ENCODE data around the gene CCDC9B. TPM values are rescaled to one million over a fixed set of nuclear protein-coding genes. Genes with fewer than 3 reads are reported as not detected.

CCDC9B gene
- total and polyA plus RNA-seq, 8 donors: 0.58 to 39.3 (median 11.3) TPM

DNA sequence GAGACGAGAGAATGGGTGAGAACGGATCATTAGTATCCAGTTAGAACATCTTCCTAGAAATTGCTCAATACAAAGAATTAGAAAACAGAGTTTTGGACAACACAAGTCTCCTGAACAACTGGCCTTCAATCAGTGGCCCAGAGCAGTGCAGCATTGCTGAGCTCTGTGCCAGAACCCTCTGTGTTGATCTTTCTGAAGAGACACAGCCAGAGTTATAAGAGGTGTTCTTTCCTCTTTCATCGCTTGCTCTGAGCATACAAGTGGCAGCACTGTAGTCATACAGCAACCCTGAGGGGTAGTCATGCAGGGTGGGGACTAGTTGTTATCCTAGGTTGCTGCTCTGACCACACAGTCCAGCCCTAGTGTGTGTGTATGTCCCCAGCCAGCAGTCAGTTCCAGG, 45.7 kb upstream of the CCDC9B start:
- Histone ChIP-seq H3K36me3 (peaks cover 8 to 56% (median 43%) of the 10 kb centered on the region in 4 donors), H3K9me3 (no peaks in the 10 kb centered on the region), H3K27me3 (no peaks in the 10 kb centered on the region), H3K4me1 (peaks cover 14 to 37% (median 30%) of the 10 kb centered on the region in 4 donors), H3K4me3 (no peak overlapping the region), H3K27ac (no peak overlapping the region)
- intact Hi-C loops (cut with DNase I; ENCODE audit: low total_unique reads): no loop called here
- no peak for DNase-seq
- whole genome bisulfite sequencing, 5 donors: 95 to 99% (median 97%) methylated on average over 3 of the region's 3 CpGs
- TF ChIP-seq EP300 (IDR thresholded peaks at IDR 0.05) (no peak), POLR2AphosphoS5 (IDR thresholded peaks at IDR 0.05) (no peak), POLR2A (IDR thresholded peaks at IDR 0.05) (no peak), CTCF (IDR thresholded peaks at IDR 0.05) (no peak)

- peak; percentile 94 to 97 for DNase-seq
- Histone ChIP-seq H3K9me3 (no peaks in the 10 kb centered on the region), H3K4me3 (peak within 1 kb of the TSS; percentile 82 to 95 (median 88)), H3K27ac (peak within 1 kb of the TSS; percentile 11 to 78 (median 75)), H3K4me1 (peaks cover 20 to 41% (median 32%) of the 10 kb centered on the region in 4 donors), H3K36me3 (peaks cover 8 to 20% (median 17%) of the 10 kb centered on the region in 4 donors), H3K27me3 (no peaks in the 10 kb centered on the region)
- TF ChIP-seq POLR2AphosphoS5 (IDR thresholded peaks at IDR 0.05) (peak; percentile 27 to 87 (median 28)), POLR2A (IDR thresholded peaks at IDR 0.05) (no peak)
- intact Hi-C loops (cut with DNase I; ENCODE audit: low total_unique reads): no loop called here
- 3 to 7% (median 4%) methylated on average over 39 to 57 of the region's 57 CpGs for whole genome bisulfite sequencing, 5 donors
Measured at GRCh38 chr15:40382580-40383456, 42.1 kb upstream of the CCDC9B start, which contains the start of gene KNSTRN. TSS of gene KNSTRN (plus strand) at chr15:40382721. CDS start at chr15:40382836, 115 bp downstream.

DNA sequence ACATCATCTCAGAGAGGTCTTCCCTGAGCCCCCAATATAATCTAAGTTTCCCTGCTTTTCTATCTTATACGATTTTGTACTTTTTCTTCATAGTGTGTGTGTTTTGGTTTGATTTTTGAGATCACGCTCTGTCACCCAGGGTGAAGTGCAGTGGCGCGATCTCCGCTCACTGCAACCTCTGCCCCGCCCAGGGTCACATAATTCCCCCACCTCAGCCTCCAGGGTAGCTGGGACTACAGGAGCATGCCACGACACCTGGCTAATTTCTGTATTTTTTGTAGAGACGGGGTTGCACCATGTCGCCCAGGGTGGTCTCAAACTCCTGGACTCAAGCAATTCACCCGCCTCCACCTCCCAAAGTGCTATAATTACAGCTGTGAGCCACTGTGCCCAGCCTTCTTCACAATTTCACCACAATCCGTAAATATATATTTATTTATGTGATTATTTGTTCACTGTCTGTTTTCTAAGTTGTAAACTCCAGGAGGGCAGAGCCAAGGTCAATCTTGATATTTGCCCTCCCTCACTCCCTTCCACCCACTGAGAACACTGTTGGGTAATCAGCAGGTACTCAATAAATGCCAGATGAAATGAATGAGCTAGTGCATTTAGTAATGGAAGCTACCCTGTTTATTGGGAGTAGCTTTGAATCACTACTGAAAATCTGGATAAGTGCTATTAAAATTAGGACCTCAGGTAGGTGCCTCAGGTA, 41.2 kb upstream of the CCDC9B start:
- peak overlapping the region in 1 of 5 donors; percentile 75 for H3K27ac ChIP-seq
- H3K9me3 ChIP-seq: no peaks in the 10 kb centered on the region
- H3K36me3 ChIP-seq: peaks cover 6 to 11% (median 9%) of the 10 kb centered on the region in 4 donors
- no peak for TF ChIP-seq CTCF (IDR thresholded peaks at IDR 0.05)
- TF ChIP-seq POLR2AphosphoS5 (IDR thresholded peaks at IDR 0.05): no peak
- TF ChIP-seq EP300 (IDR thresholded peaks at IDR 0.05): no peak
- no peak for TF ChIP-seq POLR2A (IDR thresholded peaks at IDR 0.05)
- peaks cover 20 to 41% (median 32%) of the 10 kb centered on the region in 4 donors for H3K4me1 ChIP-seq
- H3K4me3 ChIP-seq: no peak overlapping the region
- no peak for DNase-seq
- 89 to 92% (median 91%) methylated on average over 11 of the region's 11 CpGs for WGBS, 5 donors
- intact Hi-C loops (cut with DNase I; ENCODE audit: low total_unique reads): no loop called here
- H3K27me3 ChIP-seq: no peaks in the 10 kb centered on the region

DNA sequence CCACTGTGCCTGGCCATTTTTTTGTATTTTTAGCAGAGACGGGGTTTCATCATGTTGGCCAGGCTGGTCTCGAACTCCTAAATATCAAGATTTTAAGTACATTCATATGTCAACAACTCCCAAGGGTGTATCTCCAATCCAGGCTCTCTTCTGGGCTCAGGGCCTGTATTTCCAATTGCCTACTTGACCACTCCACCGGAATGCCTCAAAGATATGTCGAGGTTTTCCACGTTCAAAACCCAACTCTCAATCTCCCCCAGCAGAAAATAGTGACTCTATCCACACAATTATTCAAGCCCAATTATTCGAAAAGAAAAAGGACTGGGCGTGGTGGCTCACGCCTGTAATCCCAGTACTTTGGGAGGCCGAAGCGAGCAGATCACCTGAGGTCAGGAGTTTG, 39.9 kb upstream of the CCDC9B start:
- no peak for DNase-seq
- Histone ChIP-seq H3K27ac (peak overlapping the region in 2 of 5 donors; percentile 16 to 56), H3K4me3 (no peak overlapping the region), H3K36me3 (no peaks in the 10 kb centered on the region), H3K9me3 (no peaks in the 10 kb centered on the region), H3K4me1 (peaks cover 20 to 41% (median 32%) of the 10 kb centered on the region in 4 donors), H3K27me3 (no peaks in the 10 kb centered on the region)
- intact Hi-C loops (cut with DNase I; ENCODE audit: low total_unique reads): no loop called here
- TF ChIP-seq EP300 (IDR thresholded peaks at IDR 0.05) (no peak), POLR2AphosphoS5 (IDR thresholded peaks at IDR 0.05) (no peak), CTCF (IDR thresholded peaks at IDR 0.05) (no peak), POLR2A (IDR thresholded peaks at IDR 0.05) (no peak)
- 93 to 95% (median 94%) methylated on average over 10 of the region's 10 CpGs for WGBS, 5 donors

Measured in stomach (tissue), 9 donors.